K562 (cell line): ENCODE results near the gene CDCA7L. TPM values are rescaled to one million over a fixed set of nuclear protein-coding genes. Genes with fewer than 3 reads are reported as not detected.

Experiments
- ATAC-seq: fragments of 200-7000 bp; cut with Tn5 transposase; 3 replicates; pipeline ENCODE4 v1.9.1; 2020; ENCODE audit warnings: moderate library complexity
- BruUV-seq: library from RNA; stranded (reverse); fragments of 400-500 nt; replicated peaks from 2 replicates; lab custom pipeline; 2021; lab: Mats Ljungman, UMichigan
- CTCF ChIA-PET: fragments of 300-600 bp; formaldehyde crosslinking; extraction: SDS; loops from one replicate; lab custom pipeline; 2021; ENCODE audit warnings: low intra/inter-chr PET ratio; lab: Yijun Ruan, JAX
- POLR2A ChIA-PET: fragments of 300-600, 350-650 bp; sonication (Branson Sonifier 250); formaldehyde crosslinking; extraction: SDS; loops from one replicate; lab custom pipeline; 2021; ENCODE audit warnings: antibody characterized with exemption, inconsistent platforms; lab: Yijun Ruan, JAX
- DNase-seq, 4 experiments: peaks; one replicate each; pipeline versions ENCODE4 v3.0.0 to v3.0.0-alpha.2; 2011 to 2018; ENCODE audit warnings: low spot score in 3 of 4, mixed read lengths in 3 of 4; ENCODE audit errors: extremely low read depth in 1 of 4
- FAIRE-seq: peaks from 2 replicates; lab custom pipeline; 2011; peaks lifted over from hg19 to GRCh38; lab: Jason Lieb, UNC
- H2AFZ ChIP-seq: 2 replicates; pipeline ENCODE4 v1.6.0; 2011; ENCODE audit warnings: low read depth, low read length, control low read depth, inconsistent platforms
- H3K27ac ChIP-seq: fragments of 200-600 bp; 3 replicates; pipeline ENCODE4 v1.8.0; 2011; ENCODE audit warnings: low read depth, mild to moderate bottlenecking, control low read depth, inconsistent platforms, low read length, moderate library complexity, mixed read lengths; ENCODE audit errors: extremely low read depth
- H3K27me3 ChIP-seq, 2 experiments: fragments of 300-600 bp in 1 of 2; 2 replicates in 1 of 2; 3 replicates in 1 of 2; pipeline versions ENCODE4 v1.6.0 to v1.8.0; 2011; ENCODE audit warnings: inconsistent platforms in 2 of 2, low read length in 2 of 2, mild to moderate bottlenecking in 1 of 2, mixed read lengths in 1 of 2, moderate library complexity in 1 of 2; ENCODE audit not compliant: control insufficient read depth in 2 of 2, insufficient read depth in 2 of 2
- H3K36me3 ChIP-seq: fragments of 300-600 bp; 3 replicates; pipeline ENCODE4 v1.8.0; 2011; ENCODE audit warnings: mild to moderate bottlenecking, low read length, inconsistent platforms; ENCODE audit not compliant: control insufficient read depth, insufficient read depth
- H3K4me1 ChIP-seq, 2 experiments: fragments of 200-600 bp in 1 of 2; replicated peaks in 1 of 2; 2 replicates in 1 of 2; 3 replicates in 1 of 2; pipeline versions ENCODE4 v1.5.1 to v1.8.0; 2011; ENCODE audit warnings: inconsistent platforms in 2 of 2, low read length in 2 of 2, mild to moderate bottlenecking in 1 of 2, mixed read lengths in 1 of 2, moderate library complexity in 1 of 2; ENCODE audit not compliant: control insufficient read depth in 2 of 2, insufficient read depth in 2 of 2
- H3K4me2 ChIP-seq: 2 replicates; pipeline ENCODE4 v1.6.1; 2011; ENCODE audit warnings: low read length, control low read depth, inconsistent platforms, mixed read lengths; ENCODE audit not compliant: insufficient read depth
- H3K4me3 ChIP-seq: fragments of 200-600 bp; sonication (generic), shearing (Covaris generic); 2 replicates; pipeline ENCODE4 v1.5.1; 2016; ENCODE audit warnings: control low read depth, inconsistent platforms
- H3K79me2 ChIP-seq: fragments of 200-600 bp; 3 replicates; pipeline ENCODE4 v1.8.0; 2011; ENCODE audit warnings: low read length, inconsistent platforms; ENCODE audit not compliant: control insufficient read depth, insufficient read depth
- H3K9ac ChIP-seq, 2 experiments: 2 replicates each; pipeline versions ENCODE4 v1.6.0 to v1.6.1; 2011; ENCODE audit warnings: low read depth in 2 of 2, low read length in 2 of 2, control low read depth in 1 of 2, inconsistent platforms in 1 of 2, mild to moderate bottlenecking in 1 of 2, mixed read lengths in 1 of 2; ENCODE audit not compliant: insufficient read depth in 1 of 2
- H3K9me1 ChIP-seq: one replicate; pipeline ENCODE4 v1.6.0; 2011; ENCODE audit warnings: inconsistent platforms, mild to moderate bottlenecking, low read length, moderate library complexity; ENCODE audit not compliant: control insufficient read depth, insufficient read depth
- H3K9me3 ChIP-seq: replicated peaks from 2 replicates; pipeline ENCODE4 v1.5.1; 2011; ENCODE audit warnings: low read depth, low read length, inconsistent platforms; ENCODE audit not compliant: control insufficient read depth, insufficient read depth
- H4K20me1 ChIP-seq: replicated peaks from 2 replicates; pipeline ENCODE4 v1.6.1; 2011; ENCODE audit warnings: low read length, inconsistent platforms, mixed read lengths; ENCODE audit not compliant: control insufficient read depth, insufficient read depth
- ATF4 ChIP-seq: fragments of 450-650 bp; formaldehyde crosslinking; IDR thresholded peaks from 2 replicates; pipeline ENCODE4 v1.4.0; 2022; ENCODE audit warnings: mild to moderate bottlenecking, moderate library complexity
- HOXB6 ChIP-seq: fragments of 250-450 bp; sonication (Bioruptor Pico); IDR thresholded peaks from 2 replicates; pipeline ENCODE4 v1.5.1; 2022; ENCODE audit warnings: mild to moderate bottlenecking, borderline replicate concordance
- MEIS2 ChIP-seq: fragments of 450-650 bp; IDR thresholded peaks from 2 replicates; pipeline ENCODE4 v1.6.1; 2014; ENCODE audit warnings: mild to moderate bottlenecking; ENCODE audit not compliant: partially characterized antibody
- NCOR1 ChIP-seq: fragments of 450-650 bp; IDR thresholded peaks from 2 replicates; pipeline ENCODE4 v1.6.1; 2016; ENCODE audit warnings: mild to moderate bottlenecking, moderate library complexity
- PATZ1 ChIP-seq: fragments of 250-450 bp; sonication (Bioruptor Pico); IDR thresholded peaks from 2 replicates; pipeline ENCODE4 v1.5.0; 2020; ENCODE audit warnings: mild to moderate bottlenecking, borderline replicate concordance
- POLR2B ChIP-seq: fragments of 450-650 bp; IDR thresholded peaks from 2 replicates; pipeline ENCODE4 v1.6.1; 2018; ENCODE audit warnings: low read depth; ENCODE audit not compliant: partially characterized antibody
- RBFOX2 ChIP-seq: fragments of 200-400 bp; formaldehyde crosslinking; IDR thresholded peaks from 2 replicates; pipeline ENCODE4 v1.6.1; 2017; ENCODE audit warnings: low read depth, mild to moderate bottlenecking, low read length, moderate library complexity
- RHOXF2B ChIP-seq: fragments of 250-450 bp; sonication (Bioruptor Pico); conservative IDR thresholded peaks from 2 replicates; pipeline ENCODE4 v1.5.1; 2021
- U2AF2 ChIP-seq: fragments of 200-400 bp; formaldehyde crosslinking; optimal IDR thresholded peaks from 2 replicates; pipeline ENCODE3; 2017; ENCODE audit warnings: low read depth, mild to moderate bottlenecking, low read length
- ZKSCAN3 ChIP-seq: fragments of 250-450 bp; sonication (Bioruptor Pico); IDR thresholded peaks from 2 replicates; pipeline ENCODE4 v1.4.0; 2020
- ZNF551 ChIP-seq: fragments of 250-450 bp; sonication (Bioruptor Pico); IDR thresholded peaks from 2 replicates; pipeline ENCODE4 v1.5.0; 2021; ENCODE audit warnings: mild to moderate bottlenecking, moderate library complexity
- ZNF639 ChIP-seq, 2 experiments: fragments of 200-800 bp in 1 of 2; sonication (Bioruptor generic) in 1 of 2; sonication (generic) in 1 of 2; formaldehyde crosslinking in 1 of 2; IDR thresholded peaks in 1 of 2; conservative IDR thresholded peaks in 1 of 2; 2 replicates each; pipeline versions ENCODE4 v1.5.0 to v1.6.1; 2016 to 2020; ENCODE audit warnings: missing compliant biosample characterization in 1 of 2, missing genetic modification characterization in 1 of 2, missing genetic modification reagents in 1 of 2
- WGBS: fragments of 100-300 bp; shearing (Covaris generic); methylation state at CpG from one replicate; pipeline ENCODE4 v1.1.6; 2016; ENCODE audit warnings: low coverage, mixed read lengths; ENCODE audit not compliant: insufficient coverage; ENCODE audit errors: missing lambda C conversion rate; 5-methylcytosine and 5-hydroxymethylcytosine counted together
- in situ Hi-C: fragments of 300-500 bp; cut with MboI; formaldehyde crosslinking; loops from 4 replicates; pipeline ENCODE4 v1.15.0; 2018; ENCODE audit warnings: inconsistent platforms, mixed read lengths
- intact Hi-C: fragments of 100-400 bp; cut with micrococcal nuclease; formaldehyde crosslinking; loops from 2 replicates; pipeline ENCODE4 v1.14.2; 2022
- polyA plus RNA-seq, 8 experiments: library from polyadenylated mRNA; depleted of rRNA in 4 of 8; stranded (reverse) in 5 of 8; unstranded in 3 of 8; fragments of >200 nt; fragmentation: Nextera tagmentation in 2 of 8; fragmentation: Illumina TruSeq in 1 of 8; extraction: Ambion mirVana in 2 of 8; extraction: Trizol in 1 of 8; gene quantifications; 2 replicates each; pipeline versions ENCODE4 v1.2.1 to v1.2.3, GENCODE V29; 2011 to 2014; ENCODE audit warnings: inconsistent platforms in 1 of 8, missing spikeins in 1 of 8
- total RNA-seq, 7 experiments: library from RNA; depleted of rRNA in 6 of 7; stranded (reverse); fragments of >200 nt in 6 of 7; fragmentation: Illumina TruSeq in 2 of 7; extraction: Trizol in 2 of 7; gene quantifications; 2 replicates each; pipeline versions ENCODE4 v1.2.1 to v1.2.3, GENCODE V29; 2011 to 2021; ENCODE audit warnings: low replicate concordance in 1 of 7
- TF ChIP-seq, protein P1 (sequence below): sonication (generic); IDR thresholded peaks from 2 replicates; pipeline ENCODE4 v1.6.1; 2016
- TF ChIP-seq, protein P2 (sequence below): fragments of 250-450 bp; sonication (Bioruptor Pico); IDR thresholded peaks from 2 replicates; pipeline ENCODE4 v1.5.0; 2021
- TF ChIP-seq, protein P3 (sequence below): IDR thresholded peaks from 2 replicates; pipeline ENCODE4 v1.6.1; 2014; ENCODE audit warnings: antibody characterized with exemption

Gene CDCA7L
- total and polyA plus RNA-seq, 9 of the 15 experiments (the other 6 are each of a cell fraction or from before 2014, with no cell fraction given) = 1.9 to 32.4 (median 3.1) TPM

DNA sequence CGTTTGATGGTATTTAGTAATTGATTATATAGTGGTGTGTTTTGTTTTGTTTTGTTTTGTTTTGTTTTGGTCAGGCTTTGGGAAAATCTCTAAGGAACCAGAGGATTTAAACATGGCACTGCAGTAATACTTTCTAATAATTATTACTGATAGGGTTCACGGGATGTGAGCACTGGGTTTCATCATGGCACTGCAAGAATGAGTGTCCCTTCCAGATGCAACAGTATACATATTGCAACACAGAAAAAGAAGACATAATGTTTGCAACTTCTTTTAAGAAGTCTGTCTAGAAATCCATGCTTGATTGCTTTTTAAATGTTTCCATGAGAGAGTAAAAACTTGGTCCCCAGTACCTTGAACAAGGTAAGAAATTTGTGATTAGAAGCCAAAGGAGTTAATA lies 2.2 kb upstream of the CDCA7L start:
- Histone ChIP-seq H3K36me3 (no peaks in the 10 kb centered on the region), H4K20me1 (no peaks in the 10 kb centered on the region), H3K4me1 (peaks cover 6 to 16% of the 10 kb centered on the region in 2 experiments; a peak in 4 of 5 replicates), H3K27ac (no peak overlapping the region), H3K4me2 (no peak overlapping the region), H3K79me2 (no peaks in the 10 kb centered on the region), H3K4me3 (no peak overlapping the region), H3K9me1 (no peaks in the 10 kb centered on the region), H3K27me3 (peaks cover 6 to 22% of the 10 kb centered on the region in 2 experiments), H3K9me3 (no peaks in the 10 kb centered on the region), H3K9ac (no peak overlapping the region), H2AFZ (no peak overlapping the region)
- ChIA-PET CTCF (no interaction called here), POLR2A (interaction anchor here (0.6 kb wide), 1 partner anchor 1167 kb away, joined by 4 read pairs; no protein-coding TSS in a partner anchor)
- no TSS peak for BruUV-seq
- no peak for ATAC-seq
- in situ Hi-C loops = no loop called here
- intact Hi-C loops = no loop called here
- no peak for FAIRE-seq
- 0% methylated on average over 2 of the region's 2 CpGs for WGBS
- no peak for DNase-seq
- TF ChIP-seq ZKSCAN3 (no peak), U2AF2 (no peak), ZNF551 (CRISPR knock-in tag) (no peak), RBFOX2 (no peak), ATF4 (no peak), MEIS2 (no peak), ZNF639 (CRISPR knock-in tag; conservative IDR thresholded peaks at IDR 0.05 in 1 of 2, IDR thresholded peaks at IDR 0.05 in 1 of 2) (no peak), RHOXF2B (CRISPR knock-in tag) (no peak), PATZ1 (no peak), HOXB6 (CRISPR knock-in tag) (no peak), POLR2B (no peak), NCOR1 (no peak)
- TF ChIP-seq, protein P1, sequence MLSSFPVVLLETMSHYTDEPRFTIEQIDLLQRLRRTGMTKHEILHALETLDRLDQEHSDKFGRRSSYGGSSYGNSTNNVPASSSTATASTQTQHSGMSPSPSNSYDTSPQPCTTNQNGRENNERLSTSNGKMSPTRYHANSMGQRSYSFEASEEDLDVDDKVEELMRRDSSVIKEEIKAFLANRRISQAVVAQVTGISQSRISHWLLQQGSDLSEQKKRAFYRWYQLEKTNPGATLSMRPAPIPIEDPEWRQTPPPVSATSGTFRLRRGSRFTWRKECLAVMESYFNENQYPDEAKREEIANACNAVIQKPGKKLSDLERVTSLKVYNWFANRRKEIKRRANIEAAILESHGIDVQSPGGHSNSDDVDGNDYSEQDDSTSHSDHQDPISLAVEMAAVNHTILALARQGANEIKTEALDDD = no peak
- TF ChIP-seq, protein P2, sequence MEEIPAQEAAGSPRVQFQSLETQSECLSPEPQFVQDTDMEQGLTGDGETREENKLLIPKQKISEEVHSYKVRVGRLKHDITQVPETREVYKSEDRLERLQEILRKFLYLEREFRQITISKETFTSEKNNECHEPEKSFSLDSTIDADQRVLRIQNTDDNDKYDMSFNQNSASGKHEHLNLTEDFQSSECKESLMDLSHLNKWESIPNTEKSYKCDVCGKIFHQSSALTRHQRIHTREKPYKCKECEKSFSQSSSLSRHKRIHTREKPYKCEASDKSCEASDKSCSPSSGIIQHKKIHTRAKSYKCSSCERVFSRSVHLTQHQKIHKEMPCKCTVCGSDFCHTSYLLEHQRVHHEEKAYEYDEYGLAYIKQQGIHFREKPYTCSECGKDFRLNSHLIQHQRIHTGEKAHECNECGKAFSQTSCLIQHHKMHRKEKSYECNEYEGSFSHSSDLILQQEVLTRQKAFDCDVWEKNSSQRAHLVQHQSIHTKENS (CRISPR knock-in tag) = no peak
- TF ChIP-seq, protein P3, sequence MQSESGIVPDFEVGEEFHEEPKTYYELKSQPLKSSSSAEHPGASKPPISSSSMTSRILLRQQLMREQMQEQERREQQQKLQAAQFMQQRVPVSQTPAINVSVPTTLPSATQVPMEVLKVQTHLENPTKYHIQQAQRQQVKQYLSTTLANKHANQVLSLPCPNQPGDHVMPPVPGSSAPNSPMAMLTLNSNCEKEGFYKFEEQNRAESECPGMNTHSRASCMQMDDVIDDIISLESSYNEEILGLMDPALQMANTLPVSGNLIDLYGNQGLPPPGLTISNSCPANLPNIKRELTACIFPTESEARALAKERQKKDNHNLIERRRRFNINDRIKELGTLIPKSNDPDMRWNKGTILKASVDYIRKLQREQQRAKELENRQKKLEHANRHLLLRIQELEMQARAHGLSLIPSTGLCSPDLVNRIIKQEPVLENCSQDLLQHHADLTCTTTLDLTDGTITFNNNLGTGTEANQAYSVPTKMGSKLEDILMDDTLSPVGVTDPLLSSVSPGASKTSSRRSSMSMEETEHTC = no peak
